Measurements from ENCODE around the gene RAB34.
"Not testable (repeated sequence)": the region's sequence is repeated elsewhere in the genome, so short reads cannot be mapped to it uniquely, and the experiment has no call there.

RAB34 gene

DNA sequence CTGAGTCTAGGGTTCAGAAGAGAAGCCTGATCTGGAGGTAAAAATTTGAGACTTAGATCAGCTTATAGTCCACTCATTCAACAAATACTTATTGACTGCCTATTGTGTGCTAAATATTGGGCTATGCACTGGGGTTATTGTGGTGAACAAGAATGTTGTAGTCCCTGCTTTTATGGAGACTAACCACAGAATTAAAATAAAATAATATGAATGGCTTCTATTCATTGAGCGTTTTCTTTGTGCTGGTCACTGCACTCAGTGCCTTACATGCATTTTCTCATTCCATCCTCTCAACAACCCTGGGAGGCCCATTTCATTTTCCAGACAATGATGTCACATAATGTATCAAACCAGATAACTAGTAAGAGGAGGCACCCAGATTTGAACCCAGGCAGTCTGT is 15.7 kb upstream of the RAB34 start:
- Histone ChIP-seq H3K9me3 (ENCODE audit: control insufficient read depth, insufficient read depth, low read length) (no peaks in the 10 kb centered on the region), H3K4me1 (ENCODE audit: control insufficient read depth, insufficient read depth, low read length) (no peaks in the 10 kb centered on the region), H3K4me3 (ENCODE audit: low read depth, low read length) (no peak overlapping the region), H3K9ac (ENCODE audit: low read depth, low read length) (no peak overlapping the region), H3K27me3 (ENCODE audit: control insufficient read depth, insufficient read depth, low read length) (no peaks in the 10 kb centered on the region), H3K36me3 (ENCODE audit: control insufficient read depth, insufficient read depth, low read length) (peaks cover 4% of the 10 kb centered on the region)

DNA sequence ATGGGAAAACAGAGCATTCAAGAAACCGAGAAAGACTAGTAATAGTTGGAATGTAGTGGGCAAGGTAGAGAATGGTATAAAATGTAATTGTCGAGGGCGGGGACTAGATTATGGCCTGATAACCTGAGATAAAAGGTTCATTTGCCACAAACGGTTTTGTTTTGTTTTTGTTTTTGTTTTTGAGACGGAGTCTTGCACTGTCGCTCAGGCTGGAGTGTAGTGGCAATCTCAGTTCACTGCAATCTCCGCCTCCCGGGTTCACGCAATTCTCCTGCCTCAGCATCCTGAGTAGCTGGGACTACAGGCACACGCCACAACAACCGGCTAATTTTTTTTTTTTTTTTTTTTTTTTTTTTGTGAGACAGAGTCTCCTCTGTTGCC is 12.3 kb upstream of the RAB34 start:
- Histone ChIP-seq H3K4me3 (ENCODE audit: low read depth, low read length) (no peak overlapping the region), H3K36me3 (ENCODE audit: control insufficient read depth, insufficient read depth, low read length) (peaks cover 4% of the 10 kb centered on the region), H3K4me1 (ENCODE audit: control insufficient read depth, insufficient read depth, low read length) (no peaks in the 10 kb centered on the region), H3K9ac (ENCODE audit: low read depth, low read length) (no peak overlapping the region), H3K27me3 (ENCODE audit: control insufficient read depth, insufficient read depth, low read length) (no peaks in the 10 kb centered on the region), H3K9me3 (ENCODE audit: control insufficient read depth, insufficient read depth, low read length) (no peaks in the 10 kb centered on the region)

DNA sequence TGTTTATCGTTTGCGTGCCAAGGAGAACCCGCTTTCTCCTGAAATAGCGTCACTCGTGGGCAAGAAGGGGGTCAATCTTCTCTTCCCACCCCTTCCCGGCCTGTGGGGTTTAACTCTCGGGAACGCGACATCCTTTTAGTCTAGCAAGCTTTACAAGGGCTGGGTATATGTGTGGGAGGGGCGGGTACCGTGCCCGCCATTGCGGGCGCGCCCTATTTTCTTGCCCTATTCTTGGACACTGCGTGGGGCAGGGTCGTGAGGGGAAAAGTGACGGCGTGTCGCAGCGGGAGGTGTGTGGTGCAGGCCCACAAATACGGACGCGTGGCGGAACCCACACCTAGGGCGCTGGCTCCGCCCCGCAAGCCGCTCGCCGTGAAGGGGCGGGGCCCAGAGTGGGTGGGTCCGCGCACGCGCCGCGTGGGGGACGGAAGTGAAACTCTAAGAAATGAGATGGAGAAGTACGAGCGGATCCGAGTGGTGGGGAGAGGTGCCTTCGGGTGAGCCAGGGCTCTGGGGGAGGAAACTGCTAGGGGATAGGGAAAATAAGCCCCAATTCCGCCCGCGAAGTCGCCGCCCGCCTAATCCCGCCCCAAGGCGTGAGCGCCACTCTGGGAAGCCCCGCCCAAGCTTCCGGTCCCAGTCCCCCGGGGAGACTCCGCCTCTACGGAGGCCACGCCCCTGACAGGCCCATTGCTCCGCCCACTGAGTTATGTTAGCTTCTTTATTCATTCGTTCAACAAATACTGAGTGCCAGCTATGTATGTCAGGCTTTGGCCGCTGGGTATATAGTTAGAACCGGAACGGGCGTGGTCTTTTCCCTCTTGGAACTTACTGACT is 10.9 kb upstream of the RAB34 start, which contains the start of gene NEK8:
TSS of gene NEK8 (plus strand) at position 425 of the 837 bp plus-strand sequence. CDS start at position 451, 26 bp downstream.
- Histone ChIP-seq H3K9ac (ENCODE audit: low read depth, low read length) (peak within 1 kb of the TSS; percentile 85), H3K4me3 (ENCODE audit: low read depth, low read length) (peak within 1 kb of the TSS; percentile 99), H3K36me3 (ENCODE audit: control insufficient read depth, insufficient read depth, low read length) (peaks cover 16% of the 10 kb centered on the region), H3K27me3 (ENCODE audit: control insufficient read depth, insufficient read depth, low read length) (no peaks in the 10 kb centered on the region), H3K4me1 (ENCODE audit: control insufficient read depth, insufficient read depth, low read length) (peaks cover 3% of the 10 kb centered on the region), H3K9me3 (ENCODE audit: control insufficient read depth, insufficient read depth, low read length) (no peaks in the 10 kb centered on the region)

DNA sequence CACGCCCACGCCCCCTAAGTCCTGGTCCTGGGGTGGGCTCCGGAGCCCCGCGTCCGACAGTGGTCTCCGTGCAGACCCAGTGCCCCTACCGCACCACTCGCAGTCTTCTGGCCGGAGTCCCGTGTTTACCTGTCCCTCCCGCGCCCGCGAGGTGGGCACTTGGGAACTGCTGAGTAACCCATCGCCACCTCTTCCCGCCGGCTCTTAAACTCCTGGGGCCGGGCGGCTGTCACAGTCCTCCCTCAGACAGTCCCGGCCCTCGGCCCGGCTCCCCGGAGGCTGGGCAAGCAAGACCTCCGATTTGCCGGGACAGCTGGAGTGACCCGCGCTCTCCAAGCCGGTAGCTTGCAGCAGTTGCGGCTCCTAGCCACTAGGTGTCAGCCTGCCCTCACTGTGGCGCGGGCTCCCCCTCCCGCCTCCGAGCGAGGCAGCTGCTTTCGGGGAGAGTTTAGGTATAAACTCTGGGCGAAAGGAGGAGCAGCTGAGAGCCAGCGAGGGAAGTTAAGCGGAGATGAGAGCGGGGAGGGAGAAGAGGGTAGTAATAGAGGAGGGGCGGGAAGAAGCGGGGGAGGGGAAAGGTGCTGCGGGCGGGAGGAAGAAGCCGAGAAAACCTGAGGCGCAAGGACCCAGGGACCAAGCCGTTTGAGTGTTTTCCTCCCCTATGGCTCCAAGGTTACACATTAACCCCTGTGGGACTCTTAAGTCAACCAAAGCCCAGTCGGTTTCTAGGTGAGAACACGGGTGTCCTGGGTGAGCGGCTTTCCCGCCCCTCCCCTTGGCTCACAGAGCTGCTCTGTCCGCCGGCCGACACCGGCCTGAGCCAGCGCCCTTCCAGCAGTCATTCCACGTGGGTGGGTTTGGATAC is 9.2 kb upstream of the RAB34 start:
- H3K27me3 ChIP-seq (ENCODE audit: control insufficient read depth, insufficient read depth, low read length), result no peaks in the 10 kb centered on the region
- no peaks in the 10 kb centered on the region for H3K9me3 ChIP-seq (ENCODE audit: control insufficient read depth, insufficient read depth, low read length)
- peak overlapping the region; percentile 90 for H3K9ac ChIP-seq (ENCODE audit: low read depth, low read length)
- H3K4me1 ChIP-seq (ENCODE audit: control insufficient read depth, insufficient read depth, low read length), result peaks cover 9% of the 10 kb centered on the region
- H3K36me3 ChIP-seq (ENCODE audit: control insufficient read depth, insufficient read depth, low read length), result peaks cover 32% of the 10 kb centered on the region
- H3K4me3 ChIP-seq (ENCODE audit: low read depth, low read length), result peak overlapping the region; percentile 99

DNA sequence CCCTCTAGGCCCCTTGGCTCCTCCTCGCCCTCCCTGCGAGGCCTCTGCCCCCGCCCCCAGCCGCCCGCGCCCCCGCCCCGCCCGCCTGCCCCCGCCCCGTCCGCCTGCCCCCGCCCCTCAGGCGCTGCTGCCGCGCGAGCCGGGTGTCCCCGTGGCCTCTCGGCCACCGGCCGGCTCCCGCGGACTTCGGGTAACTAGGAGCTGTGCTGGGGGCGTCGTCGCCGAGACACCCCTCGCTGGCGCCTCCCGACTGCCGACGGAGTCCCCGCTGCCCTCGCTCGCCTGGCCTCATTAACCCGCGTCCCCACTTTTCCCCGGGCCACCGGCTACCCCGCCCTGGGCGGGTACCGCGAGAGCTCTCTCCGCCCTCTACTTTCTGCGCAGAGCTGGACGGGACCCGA is 8.6 kb upstream of the RAB34 start, which contains the start of gene TLCD1:
TSS of gene TLCD1 (minus strand) at position 8 of the 401 bp plus-strand sequence. CDS start 136 bp downstream, outside the sequence.
- peaks cover 9% of the 10 kb centered on the region for H3K4me1 ChIP-seq (ENCODE audit: control insufficient read depth, insufficient read depth, low read length)
- peaks cover 35% of the 10 kb centered on the region for H3K36me3 ChIP-seq (ENCODE audit: control insufficient read depth, insufficient read depth, low read length)
- no peaks in the 10 kb centered on the region for H3K9me3 ChIP-seq (ENCODE audit: control insufficient read depth, insufficient read depth, low read length)
- H3K9ac ChIP-seq (ENCODE audit: low read depth, low read length), result peak within 1 kb of the TSS; percentile 91
- no peaks in the 10 kb centered on the region for H3K27me3 ChIP-seq (ENCODE audit: control insufficient read depth, insufficient read depth, low read length)
- H3K4me3 ChIP-seq (ENCODE audit: low read depth, low read length), result peak within 1 kb of the TSS; percentile 99

DNA sequence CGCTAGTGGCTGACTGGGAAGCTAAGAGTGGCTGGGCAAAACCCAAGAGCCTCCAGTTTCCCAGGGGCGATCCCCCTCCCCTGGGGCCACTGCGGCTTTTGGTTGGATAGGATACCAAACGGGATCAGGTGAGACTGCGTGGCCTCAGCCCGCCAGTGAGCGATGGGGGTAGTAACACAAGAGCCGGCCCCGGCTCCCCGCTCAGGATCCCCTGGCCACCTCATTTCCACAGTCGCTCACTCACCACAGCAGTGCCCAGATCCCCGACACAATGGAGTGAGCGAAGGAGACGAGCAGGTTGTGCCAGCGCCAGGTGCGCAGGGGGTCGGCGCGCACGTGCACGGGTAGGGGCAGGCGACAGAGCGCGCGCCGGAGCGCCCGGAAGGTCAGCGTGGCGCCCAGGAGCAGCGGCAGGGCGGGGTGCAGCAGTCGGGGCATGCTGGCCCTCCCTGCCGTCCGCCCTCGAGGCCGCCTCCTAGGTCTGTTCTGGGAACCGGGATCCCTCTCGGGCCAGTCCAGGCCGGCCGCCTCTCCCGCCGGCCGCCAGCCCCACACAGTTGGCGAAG is 8.1 kb upstream of the RAB34 start:
- Histone ChIP-seq H3K4me3 (ENCODE audit: low read depth, low read length) (peak overlapping the region; percentile 58), H3K4me1 (ENCODE audit: control insufficient read depth, insufficient read depth, low read length) (peaks cover 9% of the 10 kb centered on the region), H3K36me3 (ENCODE audit: control insufficient read depth, insufficient read depth, low read length) (peaks cover 36% of the 10 kb centered on the region), H3K9ac (ENCODE audit: low read depth, low read length) (peak overlapping the region; percentile 91), H3K27me3 (ENCODE audit: control insufficient read depth, insufficient read depth, low read length) (no peaks in the 10 kb centered on the region), H3K9me3 (ENCODE audit: control insufficient read depth, insufficient read depth, low read length) (no peaks in the 10 kb centered on the region)

DNA sequence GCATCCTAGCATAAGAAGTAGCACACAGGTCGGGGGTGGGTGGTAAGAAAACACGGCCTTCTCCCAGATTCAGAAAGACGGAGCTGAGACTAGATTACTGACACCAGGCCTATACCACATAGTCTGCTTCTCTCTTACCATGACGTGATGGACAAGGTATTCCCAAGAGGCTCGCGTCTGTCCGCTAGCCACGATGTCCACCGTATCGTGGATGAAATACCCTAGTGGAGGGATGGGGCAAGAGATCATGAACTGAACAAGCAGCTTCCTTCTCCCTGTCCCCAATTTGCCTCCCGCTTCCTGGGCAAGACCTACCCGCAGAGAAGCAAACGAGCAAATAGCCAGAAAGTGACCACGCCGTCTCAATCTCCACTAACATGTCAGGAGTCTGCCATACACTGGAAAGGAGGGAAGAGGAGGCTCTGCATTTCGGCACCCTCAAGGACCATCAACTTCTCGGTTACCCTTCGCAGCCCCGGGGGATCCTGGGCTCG is 7.5 kb upstream of the RAB34 start:
- Histone ChIP-seq H3K9ac (ENCODE audit: low read depth, low read length) (peak overlapping the region; percentile 91), H3K27me3 (ENCODE audit: control insufficient read depth, insufficient read depth, low read length) (no peaks in the 10 kb centered on the region), H3K9me3 (ENCODE audit: control insufficient read depth, insufficient read depth, low read length) (no peaks in the 10 kb centered on the region), H3K4me3 (ENCODE audit: low read depth, low read length) (peak overlapping the region; percentile 58), H3K36me3 (ENCODE audit: control insufficient read depth, insufficient read depth, low read length) (peaks cover 42% of the 10 kb centered on the region), H3K4me1 (ENCODE audit: control insufficient read depth, insufficient read depth, low read length) (peaks cover 9% of the 10 kb centered on the region)

DNA sequence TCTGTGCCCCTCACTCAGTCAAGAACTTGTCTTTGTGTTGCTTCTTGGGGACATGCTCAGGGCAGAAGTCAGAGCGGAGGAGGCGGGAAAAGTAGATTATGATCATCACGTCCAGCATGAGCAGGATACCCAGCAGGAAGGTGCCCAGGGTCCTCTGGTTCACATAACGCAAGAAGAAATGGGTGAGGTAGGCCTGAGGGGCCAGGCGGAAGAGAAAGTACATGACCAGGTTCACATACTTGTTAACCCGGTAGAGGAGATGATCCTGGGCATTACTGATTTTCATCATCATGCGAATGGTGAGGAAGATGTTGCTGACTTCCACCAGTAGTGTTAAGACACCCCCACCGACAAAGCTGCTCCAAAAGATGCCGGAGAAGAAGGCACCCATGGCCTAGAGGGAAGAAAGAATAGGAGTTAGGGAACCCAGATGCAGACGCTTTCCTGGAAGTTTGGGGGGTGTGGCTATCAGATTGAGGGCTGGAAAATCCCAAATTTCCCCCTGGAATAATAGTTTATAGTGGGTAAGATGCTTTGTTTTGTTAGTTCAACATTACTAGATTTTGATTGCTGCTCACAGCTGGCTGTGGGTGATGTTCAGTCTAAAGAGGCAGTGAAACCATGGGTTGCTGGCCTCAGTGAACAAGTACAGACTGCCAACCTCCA is 7.0 kb upstream of the RAB34 start:
- H3K4me1 ChIP-seq (ENCODE audit: control insufficient read depth, insufficient read depth, low read length), result peaks cover 9% of the 10 kb centered on the region
- peak overlapping the region; percentile 58 for H3K4me3 ChIP-seq (ENCODE audit: low read depth, low read length)
- H3K9me3 ChIP-seq (ENCODE audit: control insufficient read depth, insufficient read depth, low read length), result no peaks in the 10 kb centered on the region
- no peaks in the 10 kb centered on the region for H3K27me3 ChIP-seq (ENCODE audit: control insufficient read depth, insufficient read depth, low read length)
- peaks cover 45% of the 10 kb centered on the region for H3K36me3 ChIP-seq (ENCODE audit: control insufficient read depth, insufficient read depth, low read length)
- H3K9ac ChIP-seq (ENCODE audit: low read depth, low read length), result peak overlapping the region; percentile 91

DNA sequence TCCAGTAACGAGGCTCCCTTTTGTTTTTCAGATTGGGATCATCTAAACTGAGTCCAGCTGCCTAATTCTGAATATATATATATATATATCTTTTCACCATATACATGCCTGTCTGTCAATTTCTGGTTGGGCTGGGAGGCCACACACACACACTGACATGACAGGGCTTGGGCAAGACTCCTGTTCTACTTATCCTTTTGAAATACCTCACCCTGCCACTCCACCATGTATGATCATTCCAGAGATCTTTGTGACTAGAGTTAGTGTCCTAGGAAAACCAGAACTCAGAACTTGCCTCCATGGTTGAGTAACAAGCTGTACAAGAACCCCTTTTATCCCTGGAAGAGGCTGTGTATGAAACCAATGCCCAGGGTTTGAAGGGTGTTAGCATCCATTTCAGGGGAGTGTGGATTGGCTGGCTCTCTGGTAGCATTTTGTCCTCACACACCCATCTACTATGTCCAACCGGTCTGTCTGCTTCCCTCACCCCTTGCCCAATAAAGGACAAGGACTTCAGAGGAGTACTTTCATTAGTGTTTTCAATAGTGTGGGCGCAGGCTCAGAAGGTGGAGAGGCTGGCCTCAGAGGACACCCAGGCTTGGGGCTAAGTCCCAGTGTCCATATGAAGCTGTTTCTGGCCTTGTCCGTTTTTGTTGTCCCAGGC is 6.3 kb upstream of the RAB34 start:
- Histone ChIP-seq H3K36me3 (ENCODE audit: control insufficient read depth, insufficient read depth, low read length) (peaks cover 45% of the 10 kb centered on the region), H3K4me3 (ENCODE audit: low read depth, low read length) (peak overlapping the region; percentile 58)
- not testable (repeated sequence) for H3K27me3 ChIP-seq (ENCODE audit: control insufficient read depth, insufficient read depth, low read length); H3K9ac ChIP-seq (ENCODE audit: low read depth, low read length); H3K9me3 ChIP-seq (ENCODE audit: control insufficient read depth, insufficient read depth, low read length); H3K4me1 ChIP-seq (ENCODE audit: control insufficient read depth, insufficient read depth, low read length)

DNA sequence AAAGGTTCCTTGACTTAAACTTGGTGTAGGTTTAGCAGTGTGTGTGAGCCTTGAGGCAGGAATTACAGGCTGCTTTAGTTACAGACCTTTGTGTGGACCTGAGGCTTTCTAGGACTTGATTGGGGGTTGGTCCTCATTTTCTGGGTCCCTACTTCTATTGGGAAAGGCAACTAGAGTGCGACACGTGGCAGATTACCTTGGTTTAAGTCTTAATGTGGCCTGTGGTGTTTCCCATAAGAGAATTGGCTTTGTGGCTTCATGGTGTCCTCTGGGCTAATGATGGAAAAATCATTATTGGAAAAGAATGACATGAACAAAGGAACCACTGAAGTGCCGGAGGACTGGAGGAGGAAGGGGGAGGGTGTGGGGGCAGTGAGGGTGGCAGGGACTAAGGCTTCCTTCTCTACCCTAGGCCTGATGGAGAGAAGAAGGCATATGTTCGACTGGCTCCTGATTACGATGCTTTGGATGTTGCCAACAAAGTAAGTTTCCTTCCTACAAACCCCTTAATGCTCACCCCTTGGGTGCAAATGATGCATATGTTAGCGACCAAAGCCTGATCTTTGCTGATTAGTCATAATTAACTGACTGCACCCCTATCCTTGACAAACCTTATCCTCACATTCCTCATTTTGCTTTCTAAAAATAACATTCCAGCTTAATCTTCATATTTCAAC is 5.6 kb upstream of the RAB34 start:
- no peaks in the 10 kb centered on the region for H3K9me3 ChIP-seq (ENCODE audit: control insufficient read depth, insufficient read depth, low read length)
- H3K4me3 ChIP-seq (ENCODE audit: low read depth, low read length), result peak overlapping the region; percentile 3
- H3K4me1 ChIP-seq (ENCODE audit: control insufficient read depth, insufficient read depth, low read length), result peaks cover 12% of the 10 kb centered on the region
- peaks cover 45% of the 10 kb centered on the region for H3K36me3 ChIP-seq (ENCODE audit: control insufficient read depth, insufficient read depth, low read length)
- H3K27me3 ChIP-seq (ENCODE audit: control insufficient read depth, insufficient read depth, low read length), result no peaks in the 10 kb centered on the region
- no peak overlapping the region for H3K9ac ChIP-seq (ENCODE audit: low read depth, low read length)
